ENCODE measurements around the gene ANKRD60. TPM values are rescaled to one million over a fixed set of nuclear protein-coding genes. Genes with fewer than 3 reads are reported as not detected.

ANKRD60 gene
- total RNA-seq, 2 donors from 2014 or later: not detected

- ATAC-seq (ENCODE audit: insufficient number of reproducible peaks, low FRiP score, low read depth) (no peak), DNase-seq (ENCODE audit: low spot score) (no peak)
- Histone ChIP-seq H3K27me3 (replicated peaks; ENCODE audit: insufficient read depth) (no peaks in the 10 kb centered on the region), H3K9me3 (peaks cover 3% of the 10 kb centered on the region), H3K36me3 (no peaks in the 10 kb centered on the region), H3K4me3 (peak overlapping the region; percentile 64), H3K4me1 (ENCODE audit: control insufficient read depth in 1 of 2, low read depth in 2 of 2) (peaks cover 7 to 49% of the 10 kb centered on the region in 2 donors), H3K27ac (peak overlapping the region in 1 of 2 donors; percentile 24)
- TF ChIP-seq CTCF (IDR thresholded peaks at IDR 0.05): no peak
Observed at GRCh38 chr20:58179083-58179431, 49.4 kb downstream of the ANKRD60 start.

- H3K4me1 ChIP-seq (ENCODE audit: control insufficient read depth in 1 of 2, low read depth in 2 of 2): peaks cover 7 to 62% of the 10 kb centered on the region in 2 donors
- no peak for ATAC-seq (ENCODE audit: insufficient number of reproducible peaks, low FRiP score, low read depth)
- H3K27ac ChIP-seq: peak overlapping the region in 1 of 2 donors; percentile 92
- no peaks in the 10 kb centered on the region for H3K9me3 ChIP-seq
- no peak for DNase-seq (ENCODE audit: low spot score)
- H3K36me3 ChIP-seq: no peaks in the 10 kb centered on the region
- H3K27me3 ChIP-seq (replicated peaks; ENCODE audit: insufficient read depth): no peaks in the 10 kb centered on the region
- TF ChIP-seq CTCF (IDR thresholded peaks at IDR 0.05): no peak
- no peak overlapping the region for H3K4me3 ChIP-seq
Observed at GRCh38 chr20:58177799-58178198, 50.7 kb downstream of the ANKRD60 start.

GRCh38 chr20:58175836-58176235 is 52.6 kb downstream of the ANKRD60 start:
- Histone ChIP-seq H3K27ac (peak overlapping the region; percentile 79 to 92), H3K4me3 (no peak overlapping the region), H3K9me3 (no peaks in the 10 kb centered on the region), H3K36me3 (no peaks in the 10 kb centered on the region), H3K4me1 (ENCODE audit: control insufficient read depth in 1 of 2, low read depth in 2 of 2) (peaks cover 7 to 63% of the 10 kb centered on the region in 2 donors), H3K27me3 (replicated peaks; ENCODE audit: insufficient read depth) (no peaks in the 10 kb centered on the region)
- no peak for ATAC-seq (ENCODE audit: insufficient number of reproducible peaks, low FRiP score, low read depth)
- TF ChIP-seq CTCF (IDR thresholded peaks at IDR 0.05): no peak
- DNase-seq (ENCODE audit: low spot score): no peak

- Histone ChIP-seq H3K9me3 (no peaks in the 10 kb centered on the region), H3K36me3 (no peaks in the 10 kb centered on the region), H3K27ac (peak overlapping the region; percentile 79 to 92), H3K4me3 (peak overlapping the region; percentile 58), H3K27me3 (replicated peaks; ENCODE audit: insufficient read depth) (no peaks in the 10 kb centered on the region), H3K4me1 (ENCODE audit: control insufficient read depth in 1 of 2, low read depth in 2 of 2) (peaks cover 7 to 63% of the 10 kb centered on the region in 2 donors)
- no peak for TF ChIP-seq CTCF (IDR thresholded peaks at IDR 0.05)
- DNase-seq (ENCODE audit: low spot score) (no peak), ATAC-seq (ENCODE audit: insufficient number of reproducible peaks, low FRiP score, low read depth) (no peak)
Observed at GRCh38 chr20:58175425-58175824, 53.0 kb downstream of the ANKRD60 start.

GRCh38 chr20:58174708-58175280 is 53.7 kb downstream of the ANKRD60 start:
- H3K4me1 ChIP-seq (ENCODE audit: control insufficient read depth in 1 of 2, low read depth in 2 of 2): peaks cover 5 to 57% of the 10 kb centered on the region in 2 donors
- no peaks in the 10 kb centered on the region for H3K27me3 ChIP-seq (replicated peaks; ENCODE audit: insufficient read depth)
- H3K36me3 ChIP-seq: no peaks in the 10 kb centered on the region
- no peaks in the 10 kb centered on the region for H3K9me3 ChIP-seq
- TF ChIP-seq CTCF (IDR thresholded peaks at IDR 0.05): no peak
- DNase-seq (ENCODE audit: low spot score) (peak; percentile 47), ATAC-seq (ENCODE audit: insufficient number of reproducible peaks, low FRiP score, low read depth) (peak; percentile 12)
- H3K4me3 ChIP-seq: peak overlapping the region; percentile 58
- peak overlapping the region; percentile 79 to 92 for H3K27ac ChIP-seq

Data from thoracic aorta (tissue), 2 donors.